ENCODE results near the gene NCF2.

Gene NCF2

DNA sequence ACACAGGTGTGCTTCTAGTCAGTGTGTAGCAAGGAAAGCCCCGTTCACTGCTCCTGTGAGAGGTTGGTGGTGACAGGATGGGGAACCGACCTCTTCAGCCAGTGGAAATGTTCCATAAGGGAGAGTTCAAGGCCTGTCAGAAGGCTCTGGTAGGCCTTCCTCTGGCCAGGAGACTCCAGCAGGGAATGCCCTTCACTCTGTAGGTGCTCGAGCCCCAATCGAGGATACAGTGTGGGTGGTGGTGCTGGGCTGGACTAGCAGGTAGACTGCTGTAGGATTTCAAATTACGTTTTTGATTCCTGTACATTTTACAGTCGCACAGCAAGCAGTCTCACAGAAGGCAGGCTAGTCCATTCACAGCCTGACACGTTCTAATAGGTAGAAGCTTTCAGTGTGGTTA lies 37.8 kb downstream of the NCF2 start:
- DNase-seq (ENCODE audit: low spot score), result no peak

DNA sequence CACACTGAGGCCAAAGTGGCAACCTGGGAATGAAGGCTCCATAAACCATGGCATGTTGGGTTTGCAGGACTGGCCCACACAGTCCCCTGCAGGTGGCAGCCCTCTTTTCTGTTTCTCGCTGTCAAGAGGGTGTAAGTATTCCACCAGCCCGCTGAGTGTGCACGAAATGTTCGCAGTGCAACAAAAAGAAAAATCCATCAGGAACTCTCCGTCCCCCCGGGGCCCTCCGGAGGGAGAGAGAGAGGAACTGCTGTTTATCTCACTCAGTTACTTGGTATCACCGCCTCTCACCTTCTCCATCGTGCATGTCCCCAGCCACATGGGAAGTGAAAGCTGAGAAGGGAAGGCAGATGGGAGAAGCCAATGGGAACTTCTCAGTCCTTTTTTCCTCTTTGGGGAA lies 38.3 kb downstream of the NCF2 start:
- DNase-seq (ENCODE audit: low spot score), result no peak

DNA sequence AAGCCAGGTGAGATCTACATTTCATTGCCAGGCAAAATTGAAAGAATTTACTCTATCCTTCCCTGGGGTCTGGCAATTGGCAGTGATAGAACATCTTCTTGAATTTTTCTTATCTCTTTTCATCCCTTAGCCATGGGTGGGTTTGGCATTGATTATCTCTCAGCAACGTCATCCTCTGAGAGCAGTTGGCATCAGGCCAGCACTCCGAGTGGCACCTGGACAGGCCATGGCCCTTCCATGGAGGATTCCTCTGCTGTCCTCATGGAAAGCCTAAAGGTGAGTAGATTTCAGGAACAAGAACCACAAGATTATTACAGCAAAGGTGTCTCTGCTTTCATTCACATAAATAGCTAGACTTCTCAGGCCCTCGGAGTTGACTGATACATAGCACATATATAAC lies 39.3 kb downstream of the NCF2 start:
- DNase-seq (ENCODE audit: low spot score), result peak; percentile 6

GRCh38 chr1:183548116-183548515 lies 42.1 kb downstream of the NCF2 start:
- no peak for DNase-seq (ENCODE audit: low spot score)

- DNase-seq (ENCODE audit: low spot score), result no peak
Measured at GRCh38 chr1:183546427-183546826, 43.8 kb downstream of the NCF2 start.

DNA sequence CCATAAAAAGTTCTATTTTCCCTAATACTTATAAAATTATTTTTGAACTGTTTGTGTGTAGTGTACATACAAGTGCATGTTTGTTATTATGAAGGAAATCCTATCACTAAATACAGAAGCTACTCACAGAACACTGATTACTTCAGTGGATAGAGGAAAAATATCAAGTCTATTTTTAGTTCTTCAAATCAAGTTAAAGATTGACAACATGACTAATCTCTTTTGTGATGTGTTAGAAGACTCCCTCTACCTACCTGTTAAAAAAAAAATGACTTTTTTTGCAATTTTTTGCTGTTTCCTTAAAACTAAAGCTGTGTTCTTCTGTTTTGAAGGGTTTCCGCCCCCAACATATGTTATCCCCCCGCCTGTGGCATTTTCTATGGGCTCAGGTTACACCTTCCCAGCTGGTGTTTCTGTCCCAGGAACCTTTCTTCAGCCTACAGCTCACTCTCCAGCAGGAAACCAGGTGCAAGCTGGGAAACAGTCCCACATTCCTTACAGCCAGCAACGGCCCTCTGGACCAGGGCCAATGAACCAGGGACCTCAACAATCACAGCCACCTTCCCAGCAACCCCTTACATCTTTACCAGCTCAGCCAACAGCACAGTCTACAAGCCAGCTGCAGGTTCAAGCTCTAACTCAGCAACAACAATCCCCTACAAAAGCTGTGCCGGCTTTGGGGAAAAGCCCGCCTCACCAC lies 45.5 kb downstream of the NCF2 start:
- DNase-seq (ENCODE audit: low spot score), result no peak

DNA sequence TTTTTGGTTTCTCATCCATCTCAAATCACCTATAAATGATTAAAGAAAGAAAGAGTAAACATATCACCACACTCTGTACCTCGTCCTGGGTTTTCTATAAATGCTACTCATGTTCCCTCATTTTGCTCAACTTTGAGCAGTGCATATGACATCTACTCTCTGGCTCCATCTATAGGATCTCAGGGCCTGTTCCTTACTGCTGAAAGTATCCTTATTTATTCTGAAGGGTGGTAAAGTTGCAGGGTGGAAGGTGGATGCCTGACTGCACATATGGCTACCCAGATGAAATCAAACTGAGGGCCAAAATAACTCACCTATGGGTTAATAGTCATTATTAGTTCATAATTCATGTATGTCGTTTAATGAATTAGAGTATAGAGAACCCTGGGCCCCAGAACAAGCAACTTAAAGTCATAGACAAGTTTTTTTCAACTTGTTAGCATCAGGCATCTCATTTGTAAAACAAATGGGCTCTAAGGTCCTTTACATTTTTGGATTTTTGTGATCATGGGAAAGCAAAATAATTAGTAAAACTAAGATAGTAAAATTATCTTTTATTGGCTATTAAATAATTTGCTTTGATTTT lies 46.5 kb downstream of the NCF2 start:
- DNase-seq (ENCODE audit: low spot score), result peak; percentile 79

DNA sequence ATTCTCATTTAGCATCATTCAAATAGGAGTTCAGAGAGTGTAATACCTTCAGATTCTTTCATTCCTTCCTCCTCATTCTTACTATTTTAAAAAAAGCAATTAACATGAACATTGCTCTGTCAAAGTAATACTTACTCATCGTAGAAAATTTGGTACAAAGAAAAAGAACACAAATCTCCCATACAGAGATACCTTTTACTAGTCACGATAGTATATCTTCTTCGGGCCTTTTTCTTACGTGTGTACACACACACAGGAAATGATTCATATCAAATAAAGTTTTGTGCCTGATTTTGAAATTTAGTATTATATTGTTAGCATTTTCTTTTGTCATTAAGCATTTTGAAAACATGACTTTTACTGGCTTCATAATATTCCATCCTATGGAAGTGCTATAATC lies 52.9 kb downstream of the NCF2 start:
- DNase-seq (ENCODE audit: low spot score), result no peak

DNA sequence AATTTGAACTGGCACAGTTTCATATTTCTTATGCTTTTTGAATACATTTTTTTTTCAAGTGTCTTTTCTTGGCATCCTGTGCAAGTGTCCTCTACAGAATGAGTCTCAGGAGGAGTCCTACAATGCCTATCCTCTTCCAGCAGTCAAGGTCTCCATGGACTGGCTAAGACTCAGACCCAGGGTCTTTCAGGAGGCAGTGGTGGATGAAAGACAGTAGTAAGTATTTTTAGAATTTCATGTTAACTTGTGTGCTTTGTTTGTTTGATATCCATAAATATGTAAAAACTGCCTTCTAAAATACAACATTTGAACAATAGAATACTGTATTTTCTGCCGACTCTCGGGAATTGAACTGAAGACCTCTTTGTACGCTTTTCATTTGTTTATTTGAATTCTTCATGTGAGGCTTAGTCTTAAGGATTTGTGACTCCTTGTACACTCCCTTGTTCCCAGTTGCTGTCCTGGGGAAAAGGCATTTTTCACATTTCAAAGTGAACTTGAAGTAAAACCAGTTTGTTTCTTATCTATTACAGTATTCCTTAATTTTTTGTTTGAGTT lies 56.6 kb downstream of the NCF2 start:
- DNase-seq (ENCODE audit: low spot score), result no peak

- no peak for DNase-seq (ENCODE audit: low spot score)
Measured at GRCh38 chr1:183528577-183528976, 61.7 kb downstream of the NCF2 start.

- DNase-seq (ENCODE audit: low spot score), result no peak
Measured at GRCh38 chr1:183522104-183522503, 68.2 kb downstream of the NCF2 start.

- no peak for DNase-seq (ENCODE audit: low spot score)
Measured at GRCh38 chr1:183520379-183520778, 69.9 kb downstream of the NCF2 start.

DNA sequence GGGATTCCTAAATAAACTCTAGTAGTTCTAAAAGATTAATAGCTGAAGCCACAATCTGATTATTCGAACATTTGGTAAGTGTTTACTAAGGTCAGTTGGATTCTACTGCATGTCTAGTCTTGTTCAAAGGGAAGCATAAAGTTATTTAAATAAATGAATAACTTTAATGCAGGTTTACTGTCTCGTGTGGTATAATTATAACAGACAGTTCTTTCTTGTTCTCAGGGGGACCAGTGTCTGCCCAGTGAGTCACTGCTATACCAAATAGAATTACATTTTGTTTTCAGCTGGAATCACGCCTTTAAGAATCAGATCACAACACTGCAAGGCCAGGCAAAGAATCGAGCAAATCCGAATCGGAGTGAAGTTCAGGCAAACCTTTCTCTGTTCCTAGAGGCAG lies 72.9 kb downstream of the NCF2 start:
- no peak for DNase-seq (ENCODE audit: low spot score)

GRCh38 chr1:183516725-183517124 lies 73.5 kb downstream of the NCF2 start:
- no peak for DNase-seq (ENCODE audit: low spot score)

GRCh38 chr1:183515002-183515689 lies 75.1 kb downstream of the NCF2 start:
- DNase-seq (ENCODE audit: low spot score), result no peak

- no peak for DNase-seq (ENCODE audit: low spot score)
Measured at GRCh38 chr1:183514235-183514634, 76.0 kb downstream of the NCF2 start.

DNA sequence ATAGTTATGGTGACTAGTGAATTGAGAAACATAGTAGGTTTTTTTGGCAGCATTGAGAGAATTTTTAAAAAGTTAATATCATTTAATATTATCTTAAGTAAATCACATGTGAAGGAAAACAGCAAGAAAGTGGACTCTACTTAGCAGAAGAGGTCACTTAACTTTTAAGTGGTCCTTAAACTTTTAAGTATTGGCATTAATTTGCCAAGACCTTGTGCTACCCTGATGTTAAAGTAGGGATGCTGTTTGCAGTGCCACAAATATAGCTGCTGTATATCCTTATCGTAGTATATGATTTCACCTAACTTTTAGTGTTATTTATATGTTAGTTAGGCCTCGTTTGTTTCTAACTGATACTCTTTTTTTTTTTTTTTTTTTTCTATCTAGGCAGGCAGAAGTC lies 77.8 kb downstream of the NCF2 start:
- DNase-seq (ENCODE audit: low spot score), result no peak

GRCh38 chr1:183508694-183509093 lies 81.6 kb downstream of the NCF2 start:
- no peak for DNase-seq (ENCODE audit: low spot score)

DNA sequence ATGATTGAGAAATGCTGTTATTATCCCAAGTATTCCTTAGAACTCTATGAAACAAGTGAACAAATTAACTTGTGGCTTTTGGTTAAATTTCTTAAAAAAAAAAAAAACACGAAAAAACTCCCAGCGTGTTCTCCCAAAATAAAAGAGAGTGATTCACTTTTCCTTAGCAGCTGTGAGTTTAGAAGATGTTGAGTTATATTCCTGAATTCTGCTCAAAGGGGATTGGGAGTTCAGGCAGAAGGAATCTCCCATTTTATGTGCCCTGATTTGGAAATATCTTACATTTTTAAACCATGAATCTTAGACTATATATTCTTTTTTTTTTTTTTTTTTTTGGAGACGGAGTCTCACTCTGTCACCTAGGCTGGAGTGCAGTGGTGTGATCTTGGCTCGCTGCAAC lies 83.7 kb downstream of the NCF2 start:
- DNase-seq (ENCODE audit: low spot score), result no peak

Measured in cerebellar cortex (tissue), 1 donor.